Measurements from ENCODE around the gene EXOC6. TPM values are rescaled to one million over a fixed set of nuclear protein-coding genes. Genes with fewer than 3 reads are reported as not detected.

The EXOC6 gene
- total RNA-seq, 1 donor from 2014 or later, result 12.2 TPM

DNA sequence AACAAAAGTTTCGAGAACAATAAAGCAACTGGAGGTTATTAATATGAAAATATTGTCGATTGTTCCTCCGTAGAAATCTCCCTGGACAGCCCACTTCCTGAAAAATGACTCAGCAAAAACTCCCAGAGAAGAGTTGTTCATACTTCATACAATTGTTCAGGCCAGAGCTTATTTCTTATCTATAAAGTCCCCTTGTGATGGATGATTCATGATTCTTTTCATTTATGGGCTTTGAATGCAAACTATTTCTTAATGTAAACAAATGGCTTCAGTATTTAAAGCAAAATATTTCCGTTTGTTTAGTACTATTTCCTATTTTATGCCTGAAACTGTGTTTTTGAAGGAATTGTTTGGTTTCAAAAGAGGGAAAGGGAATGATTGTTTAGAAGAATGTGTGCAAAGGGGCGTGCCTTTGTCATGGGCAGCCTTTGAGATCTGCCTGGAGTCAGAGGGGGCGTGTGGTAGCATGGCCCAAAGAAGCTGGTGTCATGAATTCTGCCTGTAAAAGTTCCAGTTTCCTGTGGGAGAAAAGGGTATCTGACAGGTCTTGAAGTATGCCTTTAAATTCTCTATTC, 26.2 kb upstream of the EXOC6 start:
- Histone ChIP-seq H3K4me3 (no peak overlapping the region), H3K36me3 (no peaks in the 10 kb centered on the region), H3K27me3 (no peaks in the 10 kb centered on the region), H3K9me3 (no peaks in the 10 kb centered on the region), H3K4me1 (peaks cover 0 to 3% of the 10 kb centered on the region in 2 donors), H3K27ac (peak overlapping the region; percentile 28 to 58)
- intact Hi-C loops (cut with DNase I), result no loop called here
- DNase-seq (ENCODE audit: low spot score in 2 of 2), result no peak
- TF ChIP-seq, protein P1, sequence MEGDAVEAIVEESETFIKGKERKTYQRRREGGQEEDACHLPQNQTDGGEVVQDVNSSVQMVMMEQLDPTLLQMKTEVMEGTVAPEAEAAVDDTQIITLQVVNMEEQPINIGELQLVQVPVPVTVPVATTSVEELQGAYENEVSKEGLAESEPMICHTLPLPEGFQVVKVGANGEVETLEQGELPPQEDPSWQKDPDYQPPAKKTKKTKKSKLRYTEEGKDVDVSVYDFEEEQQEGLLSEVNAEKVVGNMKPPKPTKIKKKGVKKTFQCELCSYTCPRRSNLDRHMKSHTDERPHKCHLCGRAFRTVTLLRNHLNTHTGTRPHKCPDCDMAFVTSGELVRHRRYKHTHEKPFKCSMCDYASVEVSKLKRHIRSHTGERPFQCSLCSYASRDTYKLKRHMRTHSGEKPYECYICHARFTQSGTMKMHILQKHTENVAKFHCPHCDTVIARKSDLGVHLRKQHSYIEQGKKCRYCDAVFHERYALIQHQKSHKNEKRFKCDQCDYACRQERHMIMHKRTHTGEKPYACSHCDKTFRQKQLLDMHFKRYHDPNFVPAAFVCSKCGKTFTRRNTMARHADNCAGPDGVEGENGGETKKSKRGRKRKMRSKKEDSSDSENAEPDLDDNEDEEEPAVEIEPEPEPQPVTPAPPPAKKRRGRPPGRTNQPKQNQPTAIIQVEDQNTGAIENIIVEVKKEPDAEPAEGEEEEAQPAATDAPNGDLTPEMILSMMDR (IDR thresholded peaks at IDR 0.05), result no peak

DNA sequence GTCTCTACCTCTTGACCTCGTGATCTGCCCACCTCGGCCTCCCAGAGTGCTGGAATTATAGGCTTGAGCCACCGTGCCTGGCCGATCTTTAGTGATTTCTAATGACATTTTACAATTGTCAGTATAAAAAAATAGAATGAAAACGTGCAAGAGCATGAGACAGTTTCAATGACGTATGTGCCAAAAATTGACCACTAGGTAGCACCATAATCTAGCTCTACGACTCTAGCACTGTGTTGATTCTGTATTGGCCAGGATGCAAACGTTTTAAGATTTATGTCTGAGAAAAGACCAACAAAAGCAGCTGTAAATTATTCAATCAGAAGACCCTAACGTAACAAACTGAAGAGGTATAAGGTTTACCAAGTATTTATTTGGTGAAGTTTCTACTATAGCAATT, 25.4 kb upstream of the EXOC6 start:
- H3K9me3 ChIP-seq, result no peaks in the 10 kb centered on the region
- peaks cover 0 to 3% of the 10 kb centered on the region in 2 donors for H3K4me1 ChIP-seq
- no peak overlapping the region for H3K27ac ChIP-seq
- TF ChIP-seq, protein P1 (IDR thresholded peaks at IDR 0.05), result no peak
- DNase-seq (ENCODE audit: low spot score in 2 of 2), result no peak
- H3K4me3 ChIP-seq, result no peak overlapping the region
- no peaks in the 10 kb centered on the region for H3K27me3 ChIP-seq
- H3K36me3 ChIP-seq, result no peaks in the 10 kb centered on the region
- intact Hi-C loops (cut with DNase I), result no loop called here

DNA sequence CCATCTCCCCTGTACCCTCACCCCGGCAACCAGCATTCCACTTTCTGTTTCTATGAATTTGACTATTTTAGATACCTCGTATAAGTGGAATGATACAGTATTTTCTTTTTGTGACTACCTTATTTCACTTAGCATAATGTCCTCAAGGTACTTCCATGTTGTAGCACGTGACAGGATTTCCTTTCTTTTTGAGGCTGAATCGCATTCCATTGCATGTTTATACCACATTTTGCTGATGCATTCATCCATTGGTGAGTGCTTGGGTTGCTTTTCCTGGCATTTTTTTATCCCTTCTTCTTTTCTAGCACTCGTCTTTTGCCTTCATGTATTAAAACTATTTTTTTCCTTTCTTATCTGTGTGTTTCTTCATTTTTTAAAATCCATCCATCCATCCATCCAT, 22.3 kb upstream of the EXOC6 start:
- Histone ChIP-seq H3K4me1 (peaks cover 0 to 3% of the 10 kb centered on the region in 2 donors), H3K9me3 (no peaks in the 10 kb centered on the region), H3K27me3 (no peaks in the 10 kb centered on the region), H3K27ac (no peak overlapping the region), H3K4me3 (no peak overlapping the region), H3K36me3 (no peaks in the 10 kb centered on the region)
- intact Hi-C loops (cut with DNase I), result no loop called here
- DNase-seq (ENCODE audit: low spot score in 2 of 2), result no peak
- TF ChIP-seq, protein P1 (IDR thresholded peaks at IDR 0.05), result no peak

DNA sequence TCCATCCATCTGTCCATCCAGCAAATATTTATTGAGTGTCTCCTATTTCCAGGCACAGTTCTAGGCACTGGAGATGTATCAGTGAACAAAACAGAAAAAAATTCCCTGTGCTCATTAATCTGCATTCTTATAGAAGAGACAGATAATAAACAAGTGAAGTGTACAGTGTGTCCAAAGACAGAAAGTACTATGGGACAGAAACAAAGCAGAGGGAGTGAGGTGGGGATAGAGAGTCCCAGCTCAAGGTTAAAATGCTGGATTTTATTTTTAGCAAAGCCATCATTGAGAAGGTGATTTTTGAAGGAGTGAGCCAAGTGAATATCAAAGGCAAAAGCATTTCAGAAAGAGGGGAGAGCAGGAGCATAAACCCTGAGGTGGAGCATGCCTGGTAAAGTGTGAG, 21.8 kb upstream of the EXOC6 start:
- H3K27ac ChIP-seq, result no peak overlapping the region
- peaks cover 0 to 3% of the 10 kb centered on the region in 2 donors for H3K4me1 ChIP-seq
- TF ChIP-seq, protein P1 (IDR thresholded peaks at IDR 0.05), result no peak
- no peaks in the 10 kb centered on the region for H3K27me3 ChIP-seq
- H3K9me3 ChIP-seq, result no peaks in the 10 kb centered on the region
- H3K36me3 ChIP-seq, result no peaks in the 10 kb centered on the region
- DNase-seq (ENCODE audit: low spot score in 2 of 2), result no peak
- H3K4me3 ChIP-seq, result no peak overlapping the region
- intact Hi-C loops (cut with DNase I), result no loop called here

DNA sequence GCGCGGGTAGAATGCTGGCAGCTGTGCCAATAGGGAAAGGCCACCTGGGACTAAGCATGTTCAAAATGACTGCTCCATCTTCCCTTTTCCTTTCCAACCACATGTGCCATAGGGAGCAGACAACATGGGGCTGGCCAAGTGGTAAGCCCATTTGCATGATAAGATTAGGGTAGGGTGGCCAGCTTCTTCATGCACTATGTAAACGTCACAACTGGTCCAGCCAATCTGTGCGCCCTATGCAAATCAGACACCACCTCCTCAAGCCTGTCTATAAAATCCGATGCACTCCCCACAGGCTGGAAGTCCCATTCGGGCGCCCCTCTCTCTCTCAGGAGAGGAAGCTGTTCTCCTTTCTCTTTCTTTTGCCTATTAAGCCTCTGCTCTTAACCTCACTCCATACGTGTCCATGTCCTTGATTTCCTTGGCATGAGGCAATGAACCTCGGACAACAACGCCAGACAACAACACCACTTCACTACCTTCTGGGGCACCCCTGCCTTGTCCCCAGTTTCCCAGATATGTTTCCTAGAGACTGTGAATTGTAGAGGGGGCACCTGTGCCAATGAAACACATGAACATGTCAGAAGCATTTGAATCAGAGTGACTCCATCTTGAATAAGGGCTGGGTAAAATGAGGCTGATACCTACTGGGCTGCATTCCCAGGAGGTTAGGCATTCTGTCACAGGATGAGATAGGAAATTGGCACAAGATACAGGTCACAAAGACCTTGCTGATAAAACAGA, 19.1 kb upstream of the EXOC6 start:
- Histone ChIP-seq H3K4me1 (no peaks in the 10 kb centered on the region), H3K36me3 (no peaks in the 10 kb centered on the region), H3K27me3 (no peaks in the 10 kb centered on the region), H3K9me3 (no peaks in the 10 kb centered on the region), H3K4me3 (no peak overlapping the region), H3K27ac (no peak overlapping the region)
- no peak for DNase-seq (ENCODE audit: low spot score in 2 of 2)
- TF ChIP-seq, protein P1 (IDR thresholded peaks at IDR 0.05), result no peak
- intact Hi-C loops (cut with DNase I), result no loop called here
